Activated gamma-delta T cell treated with Interleukin-2 at 50 U/mL for 16 hours (primary cell): ENCODE data around the gene SEMA3E.
"Not testable (repeated sequence)": the region's sequence is repeated elsewhere in the genome, so short reads cannot be mapped to it uniquely, and the experiment has no call there.

Experiments used
- DNase-seq: peaks from one replicate; pipeline ENCODE4 v3.0.0-alpha.2; 2020

The SEMA3E gene

GRCh38 chr7:83648464-83649241 is at the start of gene SEMA3E:
Gene SEMA3E (minus strand): TSS chr7:83649139.
- no peak for DNase-seq

- DNase-seq, result no peak
Observed at GRCh38 chr7:83697804-83698530, 49.0 kb upstream of the SEMA3E start.

GRCh38 chr7:83696101-83696500 is 47.2 kb upstream of the SEMA3E start:
- no peak for DNase-seq

- no peak for DNase-seq
Observed at GRCh38 chr7:83695128-83695960, 46.4 kb upstream of the SEMA3E start.

GRCh38 chr7:83693256-83693655 is 44.3 kb upstream of the SEMA3E start:
- no peak for DNase-seq

GRCh38 chr7:83691095-83691494 is 42.2 kb upstream of the SEMA3E start:
- DNase-seq, result no peak

GRCh38 chr7:83689855-83690254 is 40.9 kb upstream of the SEMA3E start:
- no peak for DNase-seq

- no peak for DNase-seq
Observed at GRCh38 chr7:83686416-83686815, 37.5 kb upstream of the SEMA3E start.

GRCh38 chr7:83684928-83685327 is 36.0 kb upstream of the SEMA3E start:
- DNase-seq, result no peak

GRCh38 chr7:83681200-83681778 is 32.4 kb upstream of the SEMA3E start:
- DNase-seq, result no peak

GRCh38 chr7:83677180-83677866 is 28.4 kb upstream of the SEMA3E start:
- no peak for DNase-seq

- not testable (repeated sequence) for DNase-seq
Observed at GRCh38 chr7:83673291-83673690, 24.4 kb upstream of the SEMA3E start.

- DNase-seq, result no peak
Observed at GRCh38 chr7:83672157-83672556, 23.2 kb upstream of the SEMA3E start.

GRCh38 chr7:83663131-83663530 is 14.2 kb upstream of the SEMA3E start:
- DNase-seq, result no peak

- no peak for DNase-seq
Observed at GRCh38 chr7:83658126-83658525, 9.2 kb upstream of the SEMA3E start.

- DNase-seq, result no peak
Observed at GRCh38 chr7:83655951-83656556, 7.1 kb upstream of the SEMA3E start.

- DNase-seq, result no peak
Observed at GRCh38 chr7:83652481-83652880, 3.5 kb upstream of the SEMA3E start.

- no peak for DNase-seq
Observed at GRCh38 chr7:83649701-83650100, 762 bp upstream of the SEMA3E start.

- DNase-seq, result no peak
Observed at GRCh38 chr7:83646027-83646426, 2.9 kb downstream of the SEMA3E start.

- DNase-seq, result no peak
Observed at GRCh38 chr7:83643739-83644138, 5.2 kb downstream of the SEMA3E start.

GRCh38 chr7:83643012-83643411 is 5.9 kb downstream of the SEMA3E start:
- DNase-seq, result no peak
